Measurements from ENCODE around the gene ITGA5. TPM values are rescaled to one million over a fixed set of nuclear protein-coding genes. Genes with fewer than 3 reads are reported as not detected.

ITGA5 gene
- total RNA-seq, 1 donor from 2014 or later, result 102 TPM

DNA sequence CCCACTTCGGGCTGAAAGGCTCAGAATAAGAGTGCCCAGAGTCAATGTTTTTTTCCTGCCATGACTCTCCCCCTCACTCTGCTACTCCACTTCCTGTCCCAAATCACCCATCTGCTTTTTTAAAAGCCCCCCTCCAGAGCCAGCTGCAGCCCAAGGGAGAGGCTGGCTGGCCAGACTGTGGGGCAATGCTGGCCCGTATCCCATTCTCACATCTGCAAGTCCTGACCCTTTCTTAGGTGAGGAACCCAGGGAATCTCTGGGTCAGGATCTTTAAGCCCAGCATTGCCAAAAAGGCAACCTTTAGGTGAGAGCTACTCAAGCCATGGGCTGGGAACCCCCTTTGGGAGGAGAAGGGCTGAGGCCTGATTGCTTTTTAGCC, 1.7 kb upstream of the ITGA5 start:
- Histone ChIP-seq H3K27ac (peak overlapping the region; percentile 86), H3K4me3 (no peak overlapping the region), H3K9me3 (no peaks in the 10 kb centered on the region), H3K4me1 (peaks cover 19% of the 10 kb centered on the region), H3K27me3 (no peaks in the 10 kb centered on the region), H3K36me3 (no peaks in the 10 kb centered on the region)
- TF ChIP-seq, protein P1, sequence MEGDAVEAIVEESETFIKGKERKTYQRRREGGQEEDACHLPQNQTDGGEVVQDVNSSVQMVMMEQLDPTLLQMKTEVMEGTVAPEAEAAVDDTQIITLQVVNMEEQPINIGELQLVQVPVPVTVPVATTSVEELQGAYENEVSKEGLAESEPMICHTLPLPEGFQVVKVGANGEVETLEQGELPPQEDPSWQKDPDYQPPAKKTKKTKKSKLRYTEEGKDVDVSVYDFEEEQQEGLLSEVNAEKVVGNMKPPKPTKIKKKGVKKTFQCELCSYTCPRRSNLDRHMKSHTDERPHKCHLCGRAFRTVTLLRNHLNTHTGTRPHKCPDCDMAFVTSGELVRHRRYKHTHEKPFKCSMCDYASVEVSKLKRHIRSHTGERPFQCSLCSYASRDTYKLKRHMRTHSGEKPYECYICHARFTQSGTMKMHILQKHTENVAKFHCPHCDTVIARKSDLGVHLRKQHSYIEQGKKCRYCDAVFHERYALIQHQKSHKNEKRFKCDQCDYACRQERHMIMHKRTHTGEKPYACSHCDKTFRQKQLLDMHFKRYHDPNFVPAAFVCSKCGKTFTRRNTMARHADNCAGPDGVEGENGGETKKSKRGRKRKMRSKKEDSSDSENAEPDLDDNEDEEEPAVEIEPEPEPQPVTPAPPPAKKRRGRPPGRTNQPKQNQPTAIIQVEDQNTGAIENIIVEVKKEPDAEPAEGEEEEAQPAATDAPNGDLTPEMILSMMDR (IDR thresholded peaks at IDR 0.05), result no peak
- DNase-seq (no peak), ATAC-seq (no peak)
- intact Hi-C loops (cut with DNase I), result no loop called here

DNA sequence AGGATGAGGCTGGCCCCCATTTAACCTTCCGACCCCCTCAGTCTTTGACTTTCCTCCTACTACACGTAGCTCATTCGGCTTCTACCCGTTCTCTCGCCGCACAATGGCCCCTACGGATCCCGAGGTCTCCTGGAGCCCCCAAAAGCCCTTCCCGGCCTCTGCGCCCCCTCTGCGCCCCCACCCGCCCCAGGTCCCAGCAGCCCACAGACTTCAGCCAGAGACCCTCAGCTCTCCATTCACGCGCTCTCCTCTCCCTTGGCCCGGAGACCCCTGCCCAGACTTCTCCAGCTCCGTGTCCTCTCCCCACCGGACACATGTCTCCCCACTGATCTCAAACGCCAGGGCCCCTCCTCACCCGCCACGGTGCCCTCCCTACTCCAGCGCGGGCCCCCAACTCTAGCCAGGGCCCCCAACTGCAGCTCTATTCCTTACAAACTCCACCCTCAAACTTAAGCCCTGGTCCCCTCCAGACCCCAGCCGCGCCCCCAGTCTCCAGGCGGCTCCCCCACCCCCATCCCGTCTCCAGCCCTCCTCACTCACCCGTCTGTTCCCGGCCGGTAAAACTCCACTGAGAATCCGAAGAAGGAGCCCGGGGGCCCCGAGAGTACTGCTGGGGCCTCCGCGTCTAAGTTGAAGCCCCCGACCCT, 502 bp downstream of the ITGA5 start:
- peak overlapping the region; percentile 86 for H3K27ac ChIP-seq
- intact Hi-C loops (cut with DNase I), result no loop called here
- H3K4me3 ChIP-seq, result peak overlapping the region; percentile 83
- H3K4me1 ChIP-seq, result peaks cover 41% of the 10 kb centered on the region
- DNase-seq (no peak), ATAC-seq (peak; percentile 11)
- TF ChIP-seq, protein P1 (IDR thresholded peaks at IDR 0.05), result no peak
- no peaks in the 10 kb centered on the region for H3K9me3 ChIP-seq
- H3K27me3 ChIP-seq, result no peaks in the 10 kb centered on the region
- H3K36me3 ChIP-seq, result no peaks in the 10 kb centered on the region

DNA sequence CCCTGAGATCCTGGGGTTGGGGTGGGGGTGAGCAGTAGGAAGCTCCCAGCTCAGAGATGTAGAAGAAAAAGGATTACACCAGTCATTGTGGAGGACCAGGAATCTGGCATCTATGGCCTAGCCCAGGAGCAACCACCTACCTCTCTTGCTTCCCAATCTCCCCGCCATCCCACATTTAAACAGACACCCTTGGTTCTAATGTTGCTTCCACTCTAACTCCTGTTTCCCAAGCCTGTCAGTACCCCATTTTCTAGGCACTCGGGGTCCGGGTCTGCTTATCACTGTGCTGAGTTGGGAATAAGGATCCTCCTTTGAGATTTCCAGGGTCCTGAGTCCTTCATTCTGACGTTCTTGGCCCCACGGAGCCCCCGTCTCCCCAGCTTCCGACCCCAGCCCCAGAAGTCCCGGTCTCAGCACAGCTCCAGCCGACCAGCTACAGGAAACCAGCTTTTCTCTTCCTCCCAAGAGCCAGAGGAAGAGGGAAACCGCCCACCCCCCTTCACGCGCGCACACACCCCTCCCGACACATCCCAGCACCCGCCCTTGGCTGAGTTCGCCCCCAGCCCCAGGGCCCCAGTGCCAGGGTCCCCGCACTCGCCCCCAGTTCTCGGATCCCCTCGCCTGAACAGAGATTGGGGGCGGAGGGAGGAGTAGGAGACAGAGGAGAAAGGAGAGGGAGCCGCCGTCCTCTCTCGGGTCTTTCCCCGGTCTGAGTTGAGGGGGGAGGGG, 1.2 kb downstream of the ITGA5 start:
- no peaks in the 10 kb centered on the region for H3K9me3 ChIP-seq
- DNase-seq (no peak), ATAC-seq (peak; percentile 20)
- H3K27me3 ChIP-seq, result no peaks in the 10 kb centered on the region
- TF ChIP-seq, protein P1 (IDR thresholded peaks at IDR 0.05), result no peak
- peak overlapping the region; percentile 83 for H3K4me3 ChIP-seq
- peaks cover 47% of the 10 kb centered on the region for H3K4me1 ChIP-seq
- peak overlapping the region; percentile 86 for H3K27ac ChIP-seq
- H3K36me3 ChIP-seq, result no peaks in the 10 kb centered on the region
- intact Hi-C loops (cut with DNase I), result no loop called here

DNA sequence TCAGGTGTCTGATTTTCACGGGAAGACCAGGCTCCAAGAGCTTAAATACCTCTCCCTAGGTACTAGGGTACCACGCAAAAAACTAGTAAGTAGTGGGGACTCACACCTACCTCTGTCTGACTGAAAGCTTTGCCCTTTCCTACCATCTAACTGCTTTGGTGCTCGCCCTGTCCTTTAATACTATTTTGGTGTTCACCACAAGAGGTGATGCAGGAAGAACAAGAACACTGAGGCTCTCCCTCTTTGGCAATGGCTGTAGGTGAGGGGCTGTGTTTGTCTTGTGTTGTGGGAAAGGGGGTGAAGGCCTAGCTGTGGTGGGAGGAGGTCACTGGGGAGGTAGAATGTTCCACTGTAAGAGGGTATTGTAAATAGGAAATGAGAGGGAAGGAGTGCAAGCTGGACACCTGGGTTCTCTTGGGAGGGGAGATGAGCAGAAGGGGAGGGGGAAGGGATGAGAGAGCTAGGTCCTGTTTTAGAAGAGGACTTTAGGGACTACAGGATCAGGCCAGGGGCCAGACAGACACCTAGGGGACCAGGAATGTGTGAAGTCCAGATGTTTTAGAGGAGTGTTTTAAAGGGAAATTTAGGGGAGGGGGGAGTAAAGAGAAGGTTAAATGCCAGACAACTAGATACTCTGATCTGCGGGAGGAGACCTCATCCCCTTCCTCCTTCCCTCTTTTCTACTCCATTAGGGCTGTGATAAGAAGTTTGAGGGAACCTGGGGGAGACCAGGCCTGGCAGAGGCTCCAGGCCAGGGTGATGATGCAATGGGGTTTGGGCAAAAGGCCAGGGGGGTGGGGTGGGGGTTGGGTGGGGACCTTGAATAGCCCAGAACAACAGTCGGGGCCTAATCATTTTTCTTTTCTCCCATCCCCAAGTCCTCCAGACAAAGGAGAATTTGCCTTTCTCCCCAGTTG, 2.1 kb downstream of the ITGA5 start:
- ATAC-seq (no peak), DNase-seq (no peak)
- H3K27ac ChIP-seq, result peak overlapping the region; percentile 86
- TF ChIP-seq, protein P1 (IDR thresholded peaks at IDR 0.05), result no peak
- no peaks in the 10 kb centered on the region for H3K36me3 ChIP-seq
- peaks cover 56% of the 10 kb centered on the region for H3K4me1 ChIP-seq
- peak overlapping the region; percentile 83 for H3K4me3 ChIP-seq
- intact Hi-C loops (cut with DNase I), result no loop called here
- H3K27me3 ChIP-seq, result no peaks in the 10 kb centered on the region
- H3K9me3 ChIP-seq, result no peaks in the 10 kb centered on the region

DNA sequence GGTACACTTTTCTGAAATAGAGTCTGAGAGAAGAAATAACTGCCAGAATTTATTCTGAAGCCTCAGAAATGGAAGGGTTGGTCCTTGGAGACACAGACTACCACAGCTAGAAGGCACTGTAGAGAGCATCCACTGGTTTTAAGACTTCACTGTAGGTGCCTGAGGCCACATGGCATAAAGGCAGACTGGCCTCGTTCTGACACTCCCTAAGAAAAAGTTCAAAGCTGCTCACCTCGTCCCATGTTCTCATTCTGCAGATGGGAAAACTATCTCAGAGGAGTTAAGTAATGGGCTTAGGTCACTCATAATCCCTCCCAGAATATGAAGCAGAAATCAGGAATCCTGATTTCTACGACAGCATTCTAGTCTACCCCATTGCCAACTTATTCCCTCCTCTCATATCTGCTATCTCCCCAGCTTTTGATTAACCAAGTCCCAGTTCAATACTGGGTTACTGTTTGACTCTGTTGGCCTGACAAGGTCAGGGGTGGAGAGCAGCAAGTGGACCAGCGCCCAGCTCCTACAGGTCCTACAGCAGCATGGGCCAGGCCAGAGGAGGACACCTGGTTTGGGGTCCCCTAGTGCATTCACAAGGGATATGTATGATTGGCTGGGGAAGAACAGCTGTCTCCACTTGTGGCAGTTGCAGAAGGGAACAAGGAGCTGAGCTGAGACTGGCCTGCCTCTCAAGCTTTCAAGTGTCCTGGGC, 3.7 kb downstream of the ITGA5 start:
- no peak for ATAC-seq

More for the DNA sequence above, 3.7 kb downstream of the ITGA5 start:
- peak overlapping the region; percentile 83 for H3K4me3 ChIP-seq
- no peak for DNase-seq
- no peaks in the 10 kb centered on the region for H3K9me3 ChIP-seq
- H3K27ac ChIP-seq, result peak overlapping the region; percentile 82
- TF ChIP-seq, protein P1 (IDR thresholded peaks at IDR 0.05), result no peak
- H3K27me3 ChIP-seq, result no peaks in the 10 kb centered on the region
- intact Hi-C loops (cut with DNase I), result no loop called here
- peaks cover 70% of the 10 kb centered on the region for H3K4me1 ChIP-seq
- H3K36me3 ChIP-seq, result no peaks in the 10 kb centered on the region
